ENCODE results near the gene UBAP1. TPM values are rescaled to one million over a fixed set of nuclear protein-coding genes. Genes with fewer than 3 reads are reported as not detected.
"Not testable (repeated sequence)": the region's sequence is repeated elsewhere in the genome, so short reads cannot be mapped to it uniquely, and the experiment has no call there.

UBAP1 gene
- total RNA-seq, 1 donor from 2014 or later, result 30.6 TPM

DNA sequence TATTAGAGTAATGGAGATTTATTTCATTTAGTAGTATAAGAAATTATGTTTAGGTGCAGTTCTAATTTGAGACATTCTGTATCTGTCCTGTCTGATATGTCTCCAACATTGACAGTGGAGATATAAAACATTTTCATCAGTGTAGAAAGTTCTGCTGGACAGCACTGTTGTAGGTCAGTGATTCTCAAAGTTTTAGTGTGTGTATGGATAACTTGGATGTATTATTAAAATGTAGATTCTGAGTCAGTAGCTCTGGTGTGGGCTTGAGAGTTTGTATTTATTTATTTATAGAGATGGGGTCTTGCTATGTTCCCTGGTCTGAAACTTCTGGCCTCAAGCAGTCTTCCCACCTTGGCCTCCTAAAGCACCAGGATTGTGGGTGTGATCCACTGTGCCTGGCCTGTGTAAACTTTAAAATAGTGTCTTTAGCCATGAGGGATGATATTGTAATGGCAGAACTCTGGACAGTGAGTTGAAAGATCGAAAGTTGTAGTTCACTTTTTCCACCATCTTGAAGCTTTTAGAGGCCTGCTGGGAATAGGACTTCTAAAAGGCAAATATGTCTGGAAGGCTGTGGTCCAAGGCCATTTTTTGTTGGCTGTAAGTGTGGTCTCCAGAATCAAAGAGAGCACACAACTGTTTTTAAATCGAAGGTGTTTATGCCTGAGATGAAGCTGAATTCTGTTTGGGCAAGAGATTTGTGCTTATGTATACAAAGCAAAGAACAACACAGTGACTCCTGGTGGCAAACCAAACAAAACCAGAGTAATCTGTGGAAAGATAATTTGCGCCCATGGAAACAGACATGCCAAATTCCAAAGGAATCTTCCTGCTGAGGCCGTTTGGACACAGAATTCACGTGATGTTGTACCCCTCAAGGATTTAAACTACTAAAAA, 12.4 kb downstream of the UBAP1 start:
- intact Hi-C loops (cut with micrococcal nuclease), result no loop called here
- peaks cover 15% of the 10 kb centered on the region for H3K36me3 Mint-ChIP-seq (ENCODE audit: low read depth)
- H3K4me1 Mint-ChIP-seq, result peaks cover 46% of the 10 kb centered on the region

GRCh38 chr9:34195143-34195542, 16.3 kb downstream of the UBAP1 start:
- ChIA-PET POLR2A (no interaction called here), CTCF (no interaction called here)
- Mint-ChIP-seq H3K27ac (no peak overlapping the region), H3K4me1 (peaks cover 39% of the 10 kb centered on the region), H3K36me3 (ENCODE audit: low read depth) (peaks cover 29% of the 10 kb centered on the region), H3K9me3 (no peaks in the 10 kb centered on the region), H3K27me3 (no peaks in the 10 kb centered on the region), H3K4me3 (no peak overlapping the region)
- intact Hi-C loops (cut with micrococcal nuclease), result no loop called here
- DNase-seq, result no peak
- no peak for TF ChIP-seq CTCF (IDR thresholded peaks at IDR 0.05)
- ATAC-seq (ENCODE audit: low read depth), result no peak

More for the DNA sequence above, 12.4 kb downstream of the UBAP1 start:
- no peak for TF ChIP-seq CTCF (IDR thresholded peaks at IDR 0.05)
- DNase-seq, result no peak
- H3K9me3 Mint-ChIP-seq, result no peaks in the 10 kb centered on the region
- CTCF ChIA-PET, result interaction anchor here (1.2 kb wide), 1 partner anchor 13 kb away, joined by 3 read pairs; the partner anchor contains the start of gene UBAP1
- no peak for ATAC-seq (ENCODE audit: low read depth)
- H3K27me3 Mint-ChIP-seq, result no peaks in the 10 kb centered on the region
- H3K27ac Mint-ChIP-seq, result no peak overlapping the region
- no peak overlapping the region for H3K4me3 Mint-ChIP-seq
- POLR2A ChIA-PET, result no interaction called here

- CTCF ChIA-PET; ATAC-seq (ENCODE audit: low read depth); H3K4me3 Mint-ChIP-seq; DNase-seq; H3K27ac Mint-ChIP-seq; H3K27me3 Mint-ChIP-seq; H3K9me3 Mint-ChIP-seq; intact Hi-C loops (cut with micrococcal nuclease): not testable (repeated sequence)
- Mint-ChIP-seq H3K4me1 (peaks cover 38% of the 10 kb centered on the region), H3K36me3 (ENCODE audit: low read depth) (peaks cover 37% of the 10 kb centered on the region)
- POLR2A ChIA-PET, result interaction anchor here (0.6 kb wide), 1 partner anchor 9 kb away, joined by 3 read pairs; no protein-coding TSS in a partner anchor
Measured at GRCh38 chr9:34197286-34197685, 18.4 kb downstream of the UBAP1 start.

- Mint-ChIP-seq H3K9me3 (no peaks in the 10 kb centered on the region), H3K4me1 (peaks cover 35% of the 10 kb centered on the region), H3K36me3 (ENCODE audit: low read depth) (peaks cover 37% of the 10 kb centered on the region), H3K27ac (no peak overlapping the region), H3K27me3 (no peaks in the 10 kb centered on the region), H3K4me3 (no peak overlapping the region)
- ChIA-PET CTCF (no interaction called here), POLR2A (interaction anchor here (0.6 kb wide), 2 partner anchors 10 to 203 kb away, joined by 3 to 4 read pairs; no protein-coding TSS in a partner anchor)
- intact Hi-C loops (cut with micrococcal nuclease), result no loop called here
- TF ChIP-seq CTCF (IDR thresholded peaks at IDR 0.05), result no peak
- DNase-seq, result no peak
- no peak for ATAC-seq (ENCODE audit: low read depth)
Measured at GRCh38 chr9:34197756-34198711, 19.2 kb downstream of the UBAP1 start.

DNA sequence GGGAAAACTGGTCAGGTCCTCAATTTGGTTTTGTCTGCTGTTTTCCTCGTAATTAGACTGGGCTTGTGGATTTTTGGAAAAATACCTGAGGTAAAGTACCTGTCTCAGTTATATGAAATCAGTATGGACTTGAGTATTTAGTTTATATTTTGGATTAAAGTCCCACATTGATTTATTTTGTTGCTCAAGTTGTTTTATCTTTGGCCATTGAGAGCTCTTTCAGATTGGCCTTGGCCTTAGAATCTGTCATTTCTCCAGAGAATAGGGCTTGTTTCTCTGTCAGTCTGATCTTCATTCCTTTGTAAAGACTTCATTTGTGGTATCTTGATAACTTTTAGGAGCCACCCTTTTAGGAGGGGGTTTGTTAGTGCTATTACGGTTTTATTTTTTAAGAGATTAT, 21.2 kb downstream of the UBAP1 start:
- ATAC-seq (ENCODE audit: low read depth), result no peak
- ChIA-PET POLR2A (no interaction called here), CTCF (no interaction called here)
- intact Hi-C loops (cut with micrococcal nuclease), result no loop called here
- Mint-ChIP-seq H3K36me3 (ENCODE audit: low read depth) (peaks cover 38% of the 10 kb centered on the region), H3K4me1 (peaks cover 22% of the 10 kb centered on the region), H3K27ac (no peak overlapping the region), H3K27me3 (no peaks in the 10 kb centered on the region), H3K4me3 (no peak overlapping the region), H3K9me3 (no peaks in the 10 kb centered on the region)
- no peak for DNase-seq
- TF ChIP-seq CTCF (IDR thresholded peaks at IDR 0.05), result no peak

All from activated B cell treated with CpG ODN at 0.5 μM for 24 hours (primary cell).